SK-N-SH (cell line): ENCODE data around the gene COG3. TPM values are rescaled to one million over a fixed set of nuclear protein-coding genes. Genes with fewer than 3 reads are reported as not detected.

Experiments used
- CTCF ChIA-PET: fragments of 300-600, 350-600 bp; formaldehyde crosslinking; extraction: SDS; loops from one replicate; lab custom pipeline; 2021; lab: Yijun Ruan, JAX
- POLR2A ChIA-PET: fragments of 350-600 bp; sonication (Branson Sonifier 250); formaldehyde crosslinking; extraction: SDS; loops from one replicate; lab custom pipeline; 2020; ENCODE audit warnings: antibody characterized with exemption, inconsistent platforms; lab: Yijun Ruan, JAX
- DNase-seq: peaks from one replicate; pipeline ENCODE4 v3.0.0; 2012
- H2AFZ ChIP-seq: fragments of 200-600 bp; sonication (generic); 2 replicates; pipeline ENCODE4 v1.8.1; 2016; ENCODE audit warnings: antibody characterized with exemption, mild to moderate bottlenecking, low read depth
- H3F3A ChIP-seq: fragments of 200-600 bp; sonication (generic); replicated peaks from 2 replicates; pipeline ENCODE3; 2016; ENCODE audit warnings: antibody characterized with exemption, mild to moderate bottlenecking; ENCODE audit not compliant: insufficient read depth
- H3K27ac ChIP-seq, 2 experiments: fragments of 200-500 bp in 1 of 2; fragments of 200-600 bp in 1 of 2; sonication (Bioruptor generic) in 1 of 2; sonication (generic), shearing (Covaris generic) in 1 of 2; 2 replicates each; pipeline versions ENCODE4 v1.5.1 to v1.6.1; 2014 to 2016; ENCODE audit warnings: low read depth in 2 of 2, inconsistent platforms in 1 of 2, low read length in 1 of 2, mild to moderate bottlenecking in 1 of 2, mixed read lengths in 1 of 2
- H3K27me3 ChIP-seq: fragments of 200-600 bp; sonication (generic), shearing (Covaris generic); 2 replicates; pipeline ENCODE4 v1.6.1; 2016; ENCODE audit warnings: mixed run types; ENCODE audit not compliant: insufficient read depth
- H3K36me3 ChIP-seq, 2 experiments: fragments of 200-500 bp in 1 of 2; fragments of 200-600 bp in 1 of 2; sonication (Bioruptor generic) in 1 of 2; sonication (generic) in 1 of 2; replicated peaks in 1 of 2; 2 replicates each; pipeline versions ENCODE3 to v1.5.1; 2014 to 2016; ENCODE audit warnings: low read length in 1 of 2, mild to moderate bottlenecking in 1 of 2; ENCODE audit not compliant: insufficient read depth in 2 of 2, control insufficient read depth in 1 of 2
- H3K4me1 ChIP-seq, 2 experiments: fragments of 200-500 bp in 1 of 2; fragments of 200-600 bp in 1 of 2; sonication (Bioruptor generic) in 1 of 2; sonication (generic), shearing (Covaris generic) in 1 of 2; 2 replicates each; pipeline versions ENCODE4 v1.5.1 to v1.6.1; 2014 to 2016; ENCODE audit warnings: low read depth in 1 of 2, low read length in 1 of 2, mixed run types in 1 of 2; ENCODE audit not compliant: insufficient read depth in 2 of 2, control insufficient read depth in 1 of 2
- H3K4me2 ChIP-seq: fragments of 200-600 bp; sonication (generic), shearing (Covaris generic); 2 replicates; pipeline ENCODE4 v1.6.1; 2017; ENCODE audit warnings: mixed run types
- H3K4me3 ChIP-seq, 2 experiments: fragments of 200-500 bp in 1 of 2; fragments of 200-600 bp in 1 of 2; sonication (Bioruptor generic) in 1 of 2; sonication (generic), shearing (Covaris generic) in 1 of 2; 2 replicates each; pipeline versions ENCODE4 v1.5.1 to v1.8.1; 2014 to 2016; ENCODE audit warnings: low read depth in 2 of 2, inconsistent platforms in 1 of 2, low read length in 1 of 2, mild to moderate bottlenecking in 1 of 2, mixed read lengths in 1 of 2, moderate library complexity in 1 of 2
- H3K79me2 ChIP-seq: fragments of 200-600 bp; sonication (generic); 2 replicates; pipeline ENCODE4 v1.8.1; 2017; ENCODE audit warnings: mild to moderate bottlenecking; ENCODE audit not compliant: insufficient read depth
- H3K9ac ChIP-seq: fragments of 200-600 bp; sonication (generic); 2 replicates; pipeline ENCODE4 v1.6.1; 2017; ENCODE audit warnings: mixed run types
- H3K9me2 ChIP-seq: fragments of 200-600 bp; sonication (generic); 2 replicates; pipeline ENCODE4 v1.6.1; 2017; ENCODE audit warnings: mixed run types
- H3K9me3 ChIP-seq: fragments of 200-600 bp; sonication (generic); 2 replicates; pipeline ENCODE4 v1.6.1; 2017; ENCODE audit warnings: mixed run types, mild to moderate bottlenecking, moderate library complexity
- H4K20me1 ChIP-seq: fragments of 200-600 bp; sonication (generic); 2 replicates; pipeline ENCODE4 v1.6.1; 2017; ENCODE audit warnings: mild to moderate bottlenecking, mixed run types; ENCODE audit not compliant: insufficient read depth
- ELF1 ChIP-seq: IDR thresholded peaks from 2 replicates; pipeline ENCODE4 v1.4.0; 2012
- EP300 ChIP-seq, 2 experiments: IDR thresholded peaks; 2 replicates each; pipeline versions ENCODE4 v1.4.0 to v1.6.1; 2012; ENCODE audit warnings: borderline replicate concordance in 1 of 2, low read depth in 1 of 2, low read length in 1 of 2
- EZH2phosphoT487 ChIP-seq: fragments of 200-600 bp; sonication (generic); IDR thresholded peaks from 2 replicates; pipeline ENCODE4 v1.6.1; 2017; ENCODE audit warnings: low read depth, mixed run types, mild to moderate bottlenecking, antibody characterized with exemption, moderate library complexity, borderline replicate concordance
- FOSL2 ChIP-seq: IDR thresholded peaks from 2 replicates; pipeline ENCODE4 v1.4.0; 2012; ENCODE audit warnings: low read depth, mild to moderate bottlenecking, moderate library complexity, borderline replicate concordance
- FOXJ3 ChIP-seq: sonication (generic); formaldehyde crosslinking; IDR thresholded peaks from 2 replicates; pipeline ENCODE4 v1.5.1; 2020; ENCODE audit warnings: mild to moderate bottlenecking, missing genetic modification reagents
- FOXM1 ChIP-seq: IDR thresholded peaks from 2 replicates; pipeline ENCODE4 v1.4.0; 2012; ENCODE audit warnings: low read depth, mild to moderate bottlenecking
- GABPA ChIP-seq: IDR thresholded peaks from 2 replicates; pipeline ENCODE4 v1.4.0; 2012; ENCODE audit warnings: low read depth, mild to moderate bottlenecking
- GATA2 ChIP-seq: sonication (generic); formaldehyde crosslinking; IDR thresholded peaks from 2 replicates; pipeline ENCODE4 v1.5.0; 2020; ENCODE audit warnings: mild to moderate bottlenecking, missing genetic modification reagents
- MXI1 ChIP-seq: IDR thresholded peaks from 2 replicates; pipeline ENCODE4 v1.6.1; 2012; ENCODE audit warnings: mild to moderate bottlenecking, low read depth, low read length, improper control_type of control experiment
- NRF1 ChIP-seq: IDR thresholded peaks from 2 replicates; pipeline ENCODE4 v1.6.1; 2012; ENCODE audit warnings: low read depth, mild to moderate bottlenecking, low read length
- PBX3 ChIP-seq: IDR thresholded peaks from 2 replicates; pipeline ENCODE4; 2012
- POLR2AphosphoS5 ChIP-seq: IDR thresholded peaks from 2 replicates; pipeline ENCODE4 v1.6.1; 2012; ENCODE audit warnings: low read depth, low read length
- RAD21 ChIP-seq: IDR thresholded peaks from 2 replicates; pipeline ENCODE4 v1.6.1; 2012; ENCODE audit warnings: mild to moderate bottlenecking, low read length
- RCOR1 ChIP-seq: fragments of 150-350 bp; IDR thresholded peaks from 2 replicates; pipeline ENCODE4 v1.6.1; 2017; ENCODE audit warnings: antibody characterized with exemption, low read length
- RFX5 ChIP-seq: IDR thresholded peaks from 2 replicates; pipeline ENCODE4 v1.6.1; 2012; ENCODE audit warnings: mild to moderate bottlenecking, improper control_type of control experiment, low read length
- SMC3 ChIP-seq: IDR thresholded peaks from 2 replicates; pipeline ENCODE4 v1.6.1; 2012; ENCODE audit warnings: low read depth, low read length, improper control_type of control experiment
- TAF1 ChIP-seq: IDR thresholded peaks from 2 replicates; pipeline ENCODE4 v1.6.1; 2012; ENCODE audit warnings: low read depth, mild to moderate bottlenecking, low read length, moderate library complexity, borderline replicate concordance
- TCF12 ChIP-seq: IDR thresholded peaks from 2 replicates; pipeline ENCODE4 v1.4.0; 2012
- USF1 ChIP-seq: IDR thresholded peaks from 2 replicates; pipeline ENCODE4 v1.4.0; 2012; ENCODE audit warnings: low read depth, borderline replicate concordance
- USF2 ChIP-seq: fragments of 150-350 bp; IDR thresholded peaks from 2 replicates; pipeline ENCODE4 v1.6.1; 2017; ENCODE audit warnings: antibody characterized with exemption, low read length, low read depth, borderline replicate concordance
- WGBS: methylation state at CpG from one replicate; pipeline ENCODE4 v1.1.6; 2017; ENCODE audit warnings: low lambda C conversion rate; 5-methylcytosine and 5-hydroxymethylcytosine counted together
- polyA plus RNA-seq, 3 experiments: library from polyadenylated mRNA; depleted of rRNA; stranded (reverse); fragments of >200 nt; gene quantifications; 2 replicates each; pipeline ENCODE4 v1.2.3, GENCODE V29; 2012

COG3 gene
- polyA plus RNA-seq, 1 of the 3 experiments (the other 2 are of a cell fraction), result 25.6 TPM

GRCh38 chr13:45448965-45449559 is 15.7 kb upstream of the COG3 start:
- DNase-seq, result no peak
- Histone ChIP-seq H3K4me1 (no peaks in the 10 kb centered on the region), H3K9me2 (no peaks in the 10 kb centered on the region), H3K27ac (no peak overlapping the region), H2AFZ (no peak overlapping the region), H4K20me1 (no peaks in the 10 kb centered on the region), H3K9me3 (no peaks in the 10 kb centered on the region), H3K36me3 (no peaks in the 10 kb centered on the region), H3K4me3 (no peak overlapping the region), H3K79me2 (no peaks in the 10 kb centered on the region), H3K9ac (no peak overlapping the region), H3K4me2 (no peak overlapping the region), H3K27me3 (no peaks in the 10 kb centered on the region), H3F3A (no peaks in the 10 kb centered on the region)
- ChIA-PET POLR2A (interaction anchor here (0.7 kb wide), 1 partner anchor 77 kb away, joined by 3 read pairs; no protein-coding TSS in a partner anchor), CTCF (no interaction called here)
- TF ChIP-seq FOSL2 (no peak), GABPA (no peak), USF1 (no peak), MXI1 (no peak)
- WGBS, result 90% methylated on average over 1 of the region's 1 CpG

GRCh38 chr13:45451282-45451681 is 13.5 kb upstream of the COG3 start:
- Histone ChIP-seq H3F3A (no peaks in the 10 kb centered on the region), H3K79me2 (no peaks in the 10 kb centered on the region), H3K4me1 (peaks cover 0 to 2% of the 10 kb centered on the region in 2 experiments; a peak in 1 of 4 replicates), H2AFZ (no peak overlapping the region), H3K36me3 (no peaks in the 10 kb centered on the region), H3K27ac (no peak overlapping the region), H4K20me1 (no peaks in the 10 kb centered on the region), H3K9ac (no peak overlapping the region), H3K27me3 (no peaks in the 10 kb centered on the region), H3K4me3 (no peak overlapping the region), H3K9me3 (no peaks in the 10 kb centered on the region), H3K4me2 (no peak overlapping the region), H3K9me2 (no peaks in the 10 kb centered on the region)
- ChIA-PET CTCF (interaction anchor here (0.6 kb wide), 2 partner anchors 10 to 1248 kb away, joined by 4 read pairs; no protein-coding TSS in a partner anchor), POLR2A (no interaction called here)
- no peak for TF ChIP-seq FOXM1
- TF ChIP-seq ELF1, result no peak
- no peak for TF ChIP-seq RAD21
- no peak for TF ChIP-seq EP300 (IDR thresholded peaks at IDR 0.05; ENCODE audit: borderline replicate concordance in 1 of 2, low read depth in 1 of 2, low read length in 1 of 2)
- no peak for TF ChIP-seq GATA2 (CRISPR knock-in tag)
- TF ChIP-seq PBX3, result no peak
- no peak for TF ChIP-seq FOSL2
- no peak for DNase-seq
- WGBS, result 92% methylated on average over 4 of the region's 4 CpGs

- Histone ChIP-seq H3K9me3 (no peaks in the 10 kb centered on the region), H3F3A (no peaks in the 10 kb centered on the region), H3K36me3 (no peaks in the 10 kb centered on the region), H3K4me3 (no peak overlapping the region), H3K27me3 (no peaks in the 10 kb centered on the region), H2AFZ (no peak overlapping the region), H3K4me2 (no peak overlapping the region), H3K27ac (no peak overlapping the region), H3K9me2 (no peaks in the 10 kb centered on the region), H3K4me1 (peaks cover 0 to 5% of the 10 kb centered on the region in 2 experiments; a peak in 1 of 4 replicates), H3K9ac (no peak overlapping the region), H4K20me1 (no peaks in the 10 kb centered on the region), H3K79me2 (no peaks in the 10 kb centered on the region)
- DNase-seq, result no peak
- ChIA-PET CTCF (no interaction called here), POLR2A (no interaction called here)
- WGBS, result 84% methylated on average over 7 of the region's 7 CpGs
- TF ChIP-seq GABPA, result no peak
- no peak for TF ChIP-seq FOXJ3 (CRISPR knock-in tag)
- TF ChIP-seq RCOR1, result no peak
- no peak for TF ChIP-seq POLR2AphosphoS5
- TF ChIP-seq SMC3, result no peak
- TF ChIP-seq RFX5, result no peak
- no peak for TF ChIP-seq TCF12
- no peak for TF ChIP-seq EZH2phosphoT487
- TF ChIP-seq USF2, result no peak
- TF ChIP-seq USF1, result no peak
- TF ChIP-seq FOSL2, result no peak
- TF ChIP-seq TAF1, result no peak
- TF ChIP-seq MXI1, result no peak
- TF ChIP-seq NRF1, result no peak
Observed at GRCh38 chr13:45454204-45454603, 10.5 kb upstream of the COG3 start.
